Lower lobe of right lung (tissue), 2 donors: Measurements from ENCODE around the gene MMS19. TPM values are rescaled to one million over a fixed set of nuclear protein-coding genes. Genes with fewer than 3 reads are reported as not detected.

Experiments
- ATAC-seq, 2 donors: fragments of 200-7000 bp; cut with Tn5 transposase; one replicate each; pipeline ENCODE4 v1.9.1; 2020 to 2022; ENCODE audit warnings: mild to moderate bottlenecking in 2 of 2, moderate library complexity in 2 of 2
- DNase-seq: peaks from one replicate; pipeline ENCODE4 v3.0.0-alpha.2; 2020
- H3K27ac ChIP-seq: fragments of 200-600 bp; one replicate; pipeline ENCODE4 v1.8.0; 2022
- H3K27me3 ChIP-seq: fragments of 200-600 bp; one replicate; pipeline ENCODE4 v1.8.0; 2022; ENCODE audit warnings: low read depth
- H3K36me3 ChIP-seq: fragments of 200-600 bp; one replicate; pipeline ENCODE4 v1.8.0; 2022; ENCODE audit warnings: mild to moderate bottlenecking
- H3K4me1 ChIP-seq: fragments of 200-600 bp; one replicate; pipeline ENCODE4 v1.8.0; 2022
- H3K4me3 ChIP-seq: fragments of 200-600 bp; one replicate; pipeline ENCODE4 v1.8.0; 2022; ENCODE audit warnings: mild to moderate bottlenecking
- H3K9me3 ChIP-seq: fragments of 200-600 bp; one replicate; pipeline ENCODE4 v1.8.0; 2022
- CTCF ChIP-seq: fragments of 200-600 bp; IDR thresholded peaks from one replicate; pipeline ENCODE4 v1.8.0; 2022; ENCODE audit warnings: antibody characterized with exemption, mild to moderate bottlenecking
- intact Hi-C: fragments of 100-400 bp; cut with DNase I; formaldehyde crosslinking; loops from one replicate; pipeline ENCODE4 v1.11.0; 2022
- total RNA-seq: library from RNA; stranded (reverse); fragmentation: NEBNext Ultra II Directional; extraction: Animal tissue kit (Norgen Biotek cat#: 25700); gene quantifications from one replicate; pipeline ENCODE4 v1.2.1, GENCODE V29; 2021
- donor health status: DM: no; HTN: yes; CAD: no; lungs with severe emphysema.

Gene MMS19
- total RNA-seq, 1 donor from 2014 or later, result 65.5 TPM

- ATAC-seq (peak; percentile 16 to 18), DNase-seq (peak; percentile 77)
- Histone ChIP-seq H3K4me1 (peaks cover 62% of the 10 kb centered on the region), H3K36me3 (no peaks in the 10 kb centered on the region), H3K4me3 (peak within 1 kb of the TSS; percentile 99), H3K27me3 (no peaks in the 10 kb centered on the region), H3K27ac (peak within 1 kb of the TSS; percentile 91), H3K9me3 (no peaks in the 10 kb centered on the region)
- intact Hi-C loops, result no loop called here
- no peak for TF ChIP-seq CTCF
These were observed 779 bp upstream of the MMS19 start, which contains the start of gene UBTD1 for GRCh38 chr10:97498841-97499560. TSS of gene UBTD1 (plus strand) at chr10:97498924. CDS start at chr10:97499204, 280 bp downstream.

- peak; percentile 86 for DNase-seq
- H3K9me3 ChIP-seq, result no peaks in the 10 kb centered on the region
- peak overlapping the region; percentile 91 for H3K27ac ChIP-seq
- ATAC-seq, result peak; percentile 37 to 40
- H3K4me1 ChIP-seq, result peaks cover 57% of the 10 kb centered on the region
- peak overlapping the region; percentile 99 for H3K4me3 ChIP-seq
- no peaks in the 10 kb centered on the region for H3K36me3 ChIP-seq
- no peak for TF ChIP-seq CTCF
- intact Hi-C loops, result no loop called here
- H3K27me3 ChIP-seq, result no peaks in the 10 kb centered on the region
These were observed 598 bp downstream of the MMS19 start for GRCh38 chr10:97497572-97498075.

GRCh38 chr10:97494863-97495506 lies 3.2 kb downstream of the MMS19 start:
- TF ChIP-seq CTCF, result no peak
- no peak overlapping the region for H3K4me3 ChIP-seq
- no peaks in the 10 kb centered on the region for H3K9me3 ChIP-seq
- H3K27ac ChIP-seq, result peak overlapping the region; percentile 50
- DNase-seq, result no peak
- no peaks in the 10 kb centered on the region for H3K27me3 ChIP-seq
- no peak for ATAC-seq
- no peaks in the 10 kb centered on the region for H3K36me3 ChIP-seq
- peaks cover 53% of the 10 kb centered on the region for H3K4me1 ChIP-seq
- intact Hi-C loops, result no loop called here

- Histone ChIP-seq H3K27ac (no peak overlapping the region), H3K9me3 (no peaks in the 10 kb centered on the region), H3K27me3 (no peaks in the 10 kb centered on the region), H3K36me3 (no peaks in the 10 kb centered on the region), H3K4me1 (peaks cover 58% of the 10 kb centered on the region), H3K4me3 (no peak overlapping the region)
- no peak for DNase-seq
- intact Hi-C loops, result no loop called here
- no peak for TF ChIP-seq CTCF
- no peak for ATAC-seq
These were observed 4.1 kb downstream of the MMS19 start for GRCh38 chr10:97494151-97494550.

- ATAC-seq, result peak; percentile 85 to 86
- peak overlapping the region; percentile 38 for H3K27ac ChIP-seq
These were observed 7.6 kb downstream of the MMS19 start for GRCh38 chr10:97490592-97490991.

More at GRCh38 chr10:97490592-97490991, 7.6 kb downstream of the MMS19 start:
- Histone ChIP-seq H3K9me3 (no peaks in the 10 kb centered on the region), H3K4me3 (no peak overlapping the region), H3K36me3 (peaks cover 3% of the 10 kb centered on the region), H3K4me1 (peaks cover 39% of the 10 kb centered on the region), H3K27me3 (no peaks in the 10 kb centered on the region)
- no peak for TF ChIP-seq CTCF
- intact Hi-C loops, result no loop called here
- DNase-seq, result peak; percentile 47
